ENCODE data around the gene SPSB4.
"Not testable (repeated sequence)": the region's sequence is repeated elsewhere in the genome, so short reads cannot be mapped to it uniquely, and the experiment has no call there.

SPSB4 gene

DNA sequence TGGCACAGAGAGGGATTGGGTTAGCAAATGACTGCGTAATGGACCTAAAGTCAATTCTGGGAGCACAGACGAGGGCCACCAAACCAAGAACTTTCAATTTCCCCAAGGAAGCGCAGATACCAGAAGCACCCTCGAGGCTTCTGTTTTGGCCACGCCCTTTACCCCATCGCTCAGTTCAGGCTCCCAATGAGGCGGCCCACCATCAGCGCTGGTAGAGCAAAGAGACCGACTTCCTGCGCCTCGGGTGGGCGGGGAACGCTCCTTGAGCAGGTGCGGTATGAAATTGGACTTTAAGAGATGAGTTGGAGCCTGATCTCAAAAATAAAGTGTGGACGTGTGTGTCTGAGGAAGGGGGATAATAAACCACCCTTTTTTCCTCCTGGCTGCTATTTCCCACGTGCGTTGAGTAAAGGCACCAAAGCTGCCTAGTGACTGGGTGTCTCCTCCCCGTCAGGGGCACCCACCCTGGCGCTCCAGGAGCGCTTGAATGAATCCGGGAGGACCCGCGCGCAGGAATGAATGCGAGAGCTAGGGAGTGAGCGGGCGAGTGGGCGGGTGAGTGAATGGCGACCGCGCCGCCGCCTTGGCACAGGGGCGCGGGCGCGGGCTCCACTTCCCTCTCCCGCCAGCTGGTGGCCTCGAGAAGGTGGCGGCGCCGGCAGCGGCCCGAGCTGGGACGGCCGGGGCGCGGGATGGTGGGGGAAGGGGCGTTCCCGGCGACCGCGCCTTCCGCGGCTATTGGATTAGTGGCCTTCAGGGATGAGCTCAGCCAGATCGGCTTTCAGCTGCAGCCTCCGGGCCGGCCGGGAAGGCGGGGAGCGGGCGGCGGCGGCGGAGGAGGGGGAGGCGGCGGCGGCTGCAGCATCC lies at the start of gene SPSB4:
Gene SPSB4, plus strand, starts transcription at position 772 of the 867 bp plus-strand sequence. CDS start 14,758 bp downstream, outside the sequence.
- DNase-seq (ENCODE audit: extremely low spot score, insufficient read length, low read depth): no peak
- FAIRE-seq: no peak

DNA sequence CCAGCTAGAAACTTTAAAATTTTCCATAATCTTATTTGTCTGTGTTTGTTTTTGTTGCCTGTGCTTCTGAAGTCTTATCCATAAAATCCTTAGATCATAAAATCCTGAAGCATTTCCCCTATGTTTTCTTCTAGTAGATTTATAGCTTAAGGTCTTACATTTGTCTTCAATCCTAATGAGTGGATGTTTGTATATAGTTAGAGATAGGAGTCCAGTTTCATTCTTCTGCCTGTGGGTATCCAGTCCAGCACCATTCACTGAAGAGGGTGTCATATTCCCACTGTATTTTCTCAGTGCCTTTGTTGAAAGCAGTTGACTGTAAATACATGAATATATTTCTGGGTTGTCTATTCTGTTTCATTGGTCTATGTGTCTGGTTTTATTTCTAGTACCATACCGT lies 44.8 kb upstream of the SPSB4 start:
- no peak for DNase-seq (ENCODE audit: extremely low spot score, insufficient read length, low read depth)

DNA sequence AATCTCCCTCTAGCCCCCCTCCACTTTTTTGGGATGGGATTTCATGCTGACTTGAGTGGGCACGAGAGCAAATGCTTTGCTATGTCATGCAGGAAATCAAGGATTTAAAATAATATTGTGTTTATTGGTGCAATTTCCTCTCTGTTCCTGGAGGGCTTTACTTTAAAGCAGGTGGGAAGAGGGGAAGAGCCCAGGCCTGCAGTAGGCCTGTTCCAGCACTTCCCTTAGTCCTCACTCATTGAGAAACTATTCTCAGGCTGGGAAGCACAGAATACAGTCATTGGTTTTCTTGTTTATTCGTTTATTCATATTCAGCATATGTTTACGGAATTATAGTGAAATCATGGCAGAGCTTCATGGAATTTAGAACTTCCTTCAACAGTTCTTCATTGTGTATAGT lies 41.7 kb upstream of the SPSB4 start:
- FAIRE-seq: no peak
- no peak for DNase-seq (ENCODE audit: extremely low spot score, insufficient read length, low read depth)

More for the DNA sequence above, 44.8 kb upstream of the SPSB4 start:
- FAIRE-seq: no peak

DNA sequence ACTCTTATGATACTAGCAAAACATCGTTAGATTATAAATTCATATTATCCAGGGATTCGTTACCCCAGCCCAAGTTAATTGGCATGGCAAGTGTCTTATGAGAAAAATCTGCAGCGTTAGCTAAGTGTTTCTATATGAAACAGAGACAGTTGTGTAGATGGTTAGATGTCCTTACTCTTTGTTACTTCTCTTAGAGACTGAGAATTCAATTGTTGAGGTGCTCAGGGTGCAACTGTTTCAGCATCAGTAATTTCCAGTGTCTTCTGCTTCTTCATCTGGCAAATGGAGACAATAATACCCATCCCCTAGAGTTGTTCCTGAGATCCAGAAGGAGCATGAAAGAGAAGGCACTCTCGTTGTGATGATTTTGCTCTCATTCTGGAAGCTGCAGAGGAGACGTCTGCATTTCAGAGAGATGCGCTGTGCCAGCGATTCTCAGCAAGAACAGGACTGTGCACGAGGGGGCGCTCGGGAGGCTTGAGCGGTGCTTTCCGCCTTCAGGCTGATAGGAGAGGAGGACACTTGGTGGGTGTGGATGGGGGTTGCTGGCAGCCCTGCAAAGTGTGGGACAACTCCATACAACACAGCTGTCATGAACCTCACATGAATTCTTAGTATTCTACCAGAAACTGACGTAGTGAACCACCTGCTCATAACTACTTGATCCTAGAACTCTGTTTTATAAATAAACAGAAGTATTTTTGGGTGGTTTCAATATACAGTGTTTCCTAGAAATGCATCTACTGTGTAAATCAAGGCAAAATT lies 39.7 kb upstream of the SPSB4 start:
- DNase-seq (ENCODE audit: extremely low spot score, insufficient read length, low read depth) (peak; percentile 20), FAIRE-seq (peak; percentile 26)

DNA sequence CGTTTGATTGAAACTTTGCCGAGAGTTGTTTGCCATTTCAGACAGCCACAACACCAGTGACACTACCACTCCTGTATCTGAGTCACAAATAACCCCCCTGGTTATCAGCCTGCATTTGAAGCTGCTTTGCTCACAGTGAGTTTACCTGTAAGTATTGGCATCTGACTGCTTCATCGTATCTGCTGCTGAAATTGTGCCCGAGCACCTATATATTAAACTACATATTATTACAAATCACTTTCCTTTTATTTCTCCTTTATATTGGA lies 39.2 kb upstream of the SPSB4 start:
- no peak for FAIRE-seq
- DNase-seq (ENCODE audit: extremely low spot score, insufficient read length, low read depth): no peak

DNA sequence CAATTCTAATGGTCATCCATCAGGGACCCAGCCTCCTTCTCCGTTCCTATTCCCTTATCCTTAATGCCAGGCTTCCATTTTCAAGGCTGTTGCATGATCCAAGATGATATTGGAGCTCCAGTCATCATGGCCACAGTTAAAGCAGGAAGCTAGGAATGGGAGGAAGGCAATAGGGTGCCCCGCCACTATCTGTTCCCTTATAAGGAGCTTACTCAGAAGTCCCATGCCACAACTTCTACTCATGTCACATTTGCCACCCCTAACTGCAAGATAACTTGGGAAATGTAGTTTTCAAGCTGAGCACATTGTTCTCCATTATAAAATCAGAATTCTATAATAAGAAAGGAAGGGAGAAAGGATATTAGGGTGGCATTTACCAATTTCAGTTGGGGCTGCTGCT lies 38.6 kb upstream of the SPSB4 start:
- FAIRE-seq: no peak
- no peak for DNase-seq (ENCODE audit: extremely low spot score, insufficient read length, low read depth)

DNA sequence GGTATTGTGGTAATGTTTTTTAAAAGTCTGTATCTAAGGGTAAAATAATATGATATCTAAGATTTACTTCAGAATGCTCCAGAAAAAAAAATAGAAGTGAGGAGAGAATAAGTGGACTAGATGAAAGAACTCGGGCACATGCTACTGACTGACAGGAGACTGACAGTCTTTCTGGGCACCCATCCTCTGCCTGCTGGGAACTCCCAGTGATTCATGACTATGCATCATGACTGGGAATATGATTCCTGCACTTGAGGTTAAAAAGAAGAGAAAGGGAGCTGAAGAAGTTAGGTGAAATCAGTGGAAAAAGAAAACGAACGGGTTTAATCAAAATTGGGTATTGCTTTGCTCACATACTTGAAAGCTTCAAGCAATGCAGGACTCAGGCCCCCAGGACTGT lies 35.7 kb upstream of the SPSB4 start:
- FAIRE-seq (no peak), DNase-seq (ENCODE audit: extremely low spot score, insufficient read length, low read depth) (no peak)

DNA sequence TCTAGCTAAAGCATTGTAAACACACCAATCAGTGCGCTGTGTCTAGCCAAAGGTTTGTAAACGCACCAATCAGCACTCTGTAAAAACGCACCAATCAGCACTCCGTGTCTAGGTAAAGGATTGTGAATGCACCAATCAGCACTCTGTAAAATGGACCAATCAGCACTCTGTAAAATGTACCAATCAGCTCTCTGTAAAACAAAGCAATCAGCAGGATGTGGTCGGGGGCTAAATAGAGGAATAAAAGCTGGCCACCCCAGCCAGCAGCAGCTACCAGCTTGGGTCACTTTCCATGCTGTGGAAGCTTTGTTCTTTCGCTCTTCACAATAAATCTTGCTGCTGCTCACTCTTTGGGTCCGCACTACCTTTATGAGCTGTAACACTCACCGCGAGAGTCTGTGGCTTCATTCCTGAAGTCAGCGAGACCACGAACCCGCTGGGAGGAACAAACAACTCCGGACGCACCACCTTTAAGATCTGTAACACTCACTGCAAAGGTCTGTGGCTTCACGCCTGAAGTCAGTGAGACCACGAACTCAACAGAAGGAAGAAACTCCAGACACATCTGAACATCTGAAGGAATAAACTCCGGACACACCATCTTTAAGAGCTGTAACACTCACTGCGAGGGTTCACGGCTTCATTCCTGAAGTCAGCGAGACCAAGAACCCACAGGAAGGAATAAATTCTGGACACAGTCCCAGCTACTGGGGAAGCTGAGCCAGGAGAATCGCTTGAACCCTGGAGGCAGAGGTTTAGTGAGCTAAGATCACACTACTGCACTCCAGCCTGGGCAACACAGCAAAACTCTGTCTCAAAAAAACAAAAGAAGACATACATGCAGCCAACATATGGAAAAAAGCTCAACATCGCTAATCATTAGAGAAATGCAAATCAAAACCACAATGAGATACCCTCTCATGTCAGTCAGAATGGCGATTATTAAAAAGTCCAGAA lies 33.5 kb upstream of the SPSB4 start:
- FAIRE-seq; DNase-seq (ENCODE audit: extremely low spot score, insufficient read length, low read depth): not testable (repeated sequence)

DNA sequence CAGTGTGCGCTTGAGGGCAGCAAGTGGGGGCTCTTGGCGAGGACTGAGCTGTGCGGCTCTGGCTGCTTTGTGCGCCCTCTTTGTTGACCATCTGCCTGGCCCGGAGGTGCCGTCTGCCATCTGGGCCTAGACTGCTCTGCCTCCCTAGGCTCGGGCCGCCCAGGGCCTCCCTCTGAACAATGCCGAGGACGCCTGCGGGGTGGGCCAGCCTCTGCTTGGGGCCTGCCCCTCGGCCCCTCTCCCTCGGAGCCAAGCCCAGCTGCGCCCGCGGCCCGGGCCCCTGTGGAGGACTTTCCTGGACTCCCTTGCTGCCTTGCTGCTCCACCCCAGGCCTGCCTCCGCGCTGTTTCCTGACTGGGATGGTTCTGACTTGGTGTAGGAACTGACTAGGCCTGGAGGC lies 31.9 kb upstream of the SPSB4 start:
- DNase-seq (ENCODE audit: extremely low spot score, insufficient read length, low read depth): no peak
- FAIRE-seq: no peak

DNA sequence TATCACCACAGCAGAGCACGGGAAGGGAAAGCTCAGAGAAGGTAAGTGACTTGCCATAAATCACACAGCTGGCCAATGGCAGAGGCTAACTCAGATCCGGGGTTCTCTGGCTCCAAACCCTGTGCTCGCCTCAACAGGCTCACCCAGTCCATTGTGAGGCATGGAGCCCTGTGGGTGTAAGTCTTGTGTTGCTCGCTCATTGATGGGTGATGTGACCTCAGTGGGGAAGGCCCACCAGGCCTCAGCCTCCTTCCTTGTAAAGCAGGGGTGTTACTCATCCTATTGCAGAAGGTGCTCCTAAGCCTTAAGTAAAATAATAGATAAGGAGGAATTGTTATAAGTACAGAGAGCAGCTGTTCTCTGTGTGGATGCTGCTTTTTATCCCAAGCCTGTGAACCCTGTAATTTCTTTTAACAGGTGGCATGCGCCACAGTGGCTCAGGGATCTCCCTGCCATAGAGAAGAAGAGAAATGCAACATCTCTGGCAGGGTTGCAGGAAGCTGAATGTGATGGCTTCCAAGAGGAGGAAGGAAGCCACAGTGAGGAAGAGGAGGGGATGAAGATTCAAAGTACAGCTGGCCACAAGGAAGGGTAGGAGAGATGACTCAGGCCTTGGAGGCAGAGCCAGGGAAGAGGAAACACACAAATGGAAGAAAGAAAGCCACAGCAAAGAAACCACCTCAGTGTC lies 30.9 kb upstream of the SPSB4 start:
- FAIRE-seq (no peak), DNase-seq (ENCODE audit: extremely low spot score, insufficient read length, low read depth) (no peak)

DNA sequence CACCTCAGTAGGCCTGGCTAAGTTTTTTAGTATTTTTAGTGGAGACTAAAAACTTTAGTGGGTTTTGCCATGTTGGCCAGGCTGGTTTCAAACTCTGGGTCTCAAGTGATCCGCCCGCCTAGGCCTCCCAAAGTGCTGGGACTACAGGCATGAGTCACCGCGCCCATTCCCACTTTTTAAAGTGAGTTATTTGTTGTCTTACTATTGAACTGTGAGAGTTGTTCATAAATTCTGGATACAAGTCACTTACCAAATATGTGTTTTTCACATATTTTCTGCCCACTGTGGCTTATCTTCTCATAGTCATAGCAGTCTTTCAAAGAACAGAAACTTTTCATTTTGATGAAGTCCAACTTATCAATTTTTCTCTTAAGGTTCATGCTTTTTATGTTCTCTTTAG lies 29.9 kb upstream of the SPSB4 start:
- FAIRE-seq (no peak), DNase-seq (ENCODE audit: extremely low spot score, insufficient read length, low read depth) (no peak)

DNA sequence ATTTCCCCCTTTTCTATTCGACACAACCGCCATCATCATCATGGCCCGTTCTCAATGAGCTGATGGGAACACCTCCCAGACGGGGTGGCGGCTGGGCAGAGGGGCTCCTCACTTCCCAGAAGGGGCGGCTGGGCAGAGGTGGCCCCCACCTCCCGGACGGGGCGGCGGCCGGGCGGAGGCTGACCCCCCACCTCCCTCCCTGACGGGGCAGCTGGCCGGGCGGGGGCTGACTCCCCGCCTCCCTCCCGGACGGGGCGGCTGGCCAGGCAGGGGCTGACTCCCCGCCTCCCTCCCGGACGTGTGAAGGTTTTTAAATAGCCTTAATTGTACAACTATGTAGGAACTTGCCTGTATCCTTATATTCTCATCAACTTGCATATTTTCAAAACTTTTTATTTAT lies 20.9 kb upstream of the SPSB4 start:
- DNase-seq (ENCODE audit: extremely low spot score, insufficient read length, low read depth) (no peak), FAIRE-seq (no peak)

DNA sequence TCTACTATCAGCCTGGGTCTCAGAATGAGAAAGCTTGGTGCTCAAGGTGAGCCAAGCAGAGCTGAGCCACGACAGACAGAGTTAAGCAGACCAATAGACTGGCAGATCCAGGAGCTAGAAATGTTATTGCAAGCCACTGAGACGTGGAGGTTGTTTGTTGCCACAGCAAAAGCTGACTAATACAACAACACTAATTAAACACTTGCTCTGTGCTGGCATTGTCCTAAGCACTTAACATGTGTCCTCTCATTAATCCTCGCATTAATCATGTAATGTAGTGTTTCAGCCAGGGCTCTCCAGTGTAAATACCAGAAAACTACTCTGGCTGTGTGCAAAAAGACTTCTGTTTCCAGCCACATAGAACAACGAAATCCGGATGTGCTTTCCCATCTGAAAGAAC lies 11.6 kb upstream of the SPSB4 start:
- DNase-seq (ENCODE audit: extremely low spot score, insufficient read length, low read depth) (no peak), FAIRE-seq (no peak)

DNA sequence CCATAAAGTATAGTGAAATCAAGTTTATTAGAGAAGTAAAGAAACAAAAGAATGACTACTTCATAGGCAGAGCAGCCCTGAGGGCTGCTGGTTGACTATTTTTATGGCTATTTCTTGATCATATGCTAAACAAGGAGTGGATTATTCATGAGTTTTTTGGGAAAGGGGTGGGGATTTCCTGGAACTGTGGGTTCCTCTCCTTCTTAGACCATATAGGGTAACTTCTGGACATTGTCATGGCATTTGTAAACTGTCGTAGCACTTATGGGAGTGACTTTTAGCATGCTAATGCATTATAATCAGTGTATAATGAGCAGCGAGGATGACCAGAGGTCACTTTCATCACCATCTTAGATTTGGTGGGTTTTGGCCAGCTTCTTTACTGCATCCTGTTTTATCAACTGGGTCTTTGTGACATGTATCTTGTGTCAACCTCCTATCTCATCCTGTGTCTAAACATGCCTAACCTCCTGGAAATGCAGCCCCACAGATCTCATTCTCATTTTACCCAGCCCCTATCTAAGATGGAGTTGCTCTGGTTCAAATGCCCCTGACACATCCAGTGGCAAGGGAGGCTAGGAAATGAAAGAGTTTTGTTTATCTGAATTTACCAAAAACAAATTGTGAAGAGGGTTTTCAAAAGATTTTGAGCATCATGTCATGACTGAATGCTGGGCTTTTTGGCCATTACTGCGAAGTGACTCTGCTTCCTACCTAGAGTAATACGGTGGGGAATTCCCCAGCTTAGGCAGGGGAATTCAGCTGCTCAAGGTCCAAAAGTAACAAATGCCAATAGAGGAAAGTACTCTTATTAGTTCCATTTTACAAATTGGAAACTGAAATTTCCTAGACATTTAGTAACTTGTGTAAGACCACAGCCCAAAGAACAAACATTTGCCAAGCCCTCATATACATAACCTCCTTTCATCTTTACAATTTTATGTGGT lies 6.2 kb upstream of the SPSB4 start:
- FAIRE-seq: peak; percentile 51
- DNase-seq (ENCODE audit: extremely low spot score, insufficient read length, low read depth): no peak

DNA sequence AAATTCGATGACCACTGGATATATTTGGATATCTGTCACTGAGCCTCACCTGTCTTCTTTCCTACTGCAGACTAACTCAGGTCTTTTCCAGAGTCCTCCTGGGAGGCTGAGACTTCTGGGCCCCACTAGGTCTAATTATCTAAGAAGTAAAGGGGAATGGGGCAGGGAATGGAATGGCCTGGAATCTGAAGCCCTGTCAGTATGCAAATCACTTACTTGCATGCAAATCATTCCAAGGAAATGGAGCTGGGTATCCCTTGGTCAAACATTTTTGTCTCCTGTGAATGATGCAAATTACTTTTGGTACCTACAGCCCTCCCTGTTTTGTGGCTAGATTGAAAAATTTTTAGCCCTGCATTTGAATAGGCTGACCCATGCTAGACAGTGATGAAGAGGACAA lies 5.3 kb upstream of the SPSB4 start:
- DNase-seq (ENCODE audit: extremely low spot score, insufficient read length, low read depth) (no peak), FAIRE-seq (no peak)

DNA sequence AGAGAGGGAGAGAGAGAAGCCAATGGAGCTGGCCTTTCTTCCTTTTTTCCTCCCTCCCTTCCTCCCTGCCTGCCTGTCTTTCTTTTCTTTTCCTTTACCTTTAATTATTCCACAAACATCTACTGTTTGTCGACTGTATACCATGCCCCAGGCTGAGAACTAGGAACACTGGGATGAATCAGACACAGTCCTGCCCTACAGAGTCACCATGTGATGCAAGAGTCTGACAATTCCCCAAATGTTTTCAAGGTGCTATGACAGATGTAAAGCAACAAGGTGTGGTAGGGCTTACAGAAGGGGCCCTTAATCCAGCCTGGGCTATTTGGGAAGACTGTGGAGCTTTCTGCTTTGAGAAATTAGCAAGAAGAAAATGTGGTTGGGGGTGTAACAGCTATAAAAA lies 4.0 kb upstream of the SPSB4 start:
- FAIRE-seq: no peak
- no peak for DNase-seq (ENCODE audit: extremely low spot score, insufficient read length, low read depth)

DNA sequence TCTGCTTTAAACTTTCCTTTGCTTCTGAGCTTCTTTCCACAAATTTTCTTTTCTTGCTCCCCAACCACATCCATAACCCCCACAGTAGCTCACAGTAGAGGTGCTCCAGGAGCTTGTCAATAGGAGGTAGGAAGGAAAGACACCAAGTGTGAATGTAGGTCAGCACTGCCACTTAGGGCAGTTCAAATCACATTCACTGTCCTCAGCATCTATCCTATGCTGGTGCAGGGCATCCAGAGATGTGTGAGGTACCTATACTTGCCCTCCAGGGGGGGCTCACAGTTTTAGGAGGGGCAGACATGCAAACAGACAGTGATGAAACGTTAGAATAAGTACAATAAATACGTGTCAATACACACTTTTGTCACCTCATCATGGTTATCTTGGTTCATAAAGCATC lies 1.5 kb upstream of the SPSB4 start:
- DNase-seq (ENCODE audit: extremely low spot score, insufficient read length, low read depth) (no peak), FAIRE-seq (no peak)

DNA sequence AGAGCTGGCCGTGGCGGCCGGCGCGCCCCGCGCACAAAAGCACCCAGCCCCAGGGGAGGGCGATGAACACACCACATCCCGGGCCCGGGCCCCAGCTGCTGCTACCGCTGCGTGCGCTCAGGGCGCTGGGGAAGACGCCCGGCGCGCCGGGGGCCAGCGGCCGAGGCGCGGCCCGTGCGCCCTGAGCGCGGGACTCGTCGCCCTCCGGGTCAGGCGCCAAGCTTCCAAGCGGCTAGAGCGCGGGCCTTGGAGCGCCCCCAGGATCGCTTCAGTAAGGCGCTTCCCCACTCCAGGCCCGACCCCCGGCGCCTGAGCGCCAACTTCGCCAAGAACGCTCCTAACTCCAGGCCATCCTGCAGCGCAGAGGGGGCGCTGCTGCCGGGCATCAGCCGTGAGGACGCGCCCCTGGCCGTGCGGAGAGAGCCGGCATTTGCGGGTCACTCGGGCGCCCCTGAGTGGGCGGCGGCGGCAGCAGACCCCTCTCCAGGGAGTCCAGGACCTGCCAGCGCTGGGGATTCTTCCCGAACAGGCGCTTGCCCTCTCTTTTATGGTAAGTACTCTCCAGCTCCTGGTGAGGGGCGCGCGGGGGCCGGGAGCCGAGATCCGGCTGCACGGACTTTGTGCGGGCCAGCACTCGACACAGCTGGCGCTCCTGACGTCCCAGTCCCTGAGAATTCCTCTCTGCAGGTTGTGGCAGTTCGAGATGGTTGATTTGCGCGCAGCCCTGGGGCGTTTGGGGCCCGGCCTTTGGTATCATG lies 475 bp downstream of the SPSB4 start:
- FAIRE-seq (no peak), DNase-seq (ENCODE audit: extremely low spot score, insufficient read length, low read depth) (no peak)
